ENCODE data around the gene KASH5.

DNA sequence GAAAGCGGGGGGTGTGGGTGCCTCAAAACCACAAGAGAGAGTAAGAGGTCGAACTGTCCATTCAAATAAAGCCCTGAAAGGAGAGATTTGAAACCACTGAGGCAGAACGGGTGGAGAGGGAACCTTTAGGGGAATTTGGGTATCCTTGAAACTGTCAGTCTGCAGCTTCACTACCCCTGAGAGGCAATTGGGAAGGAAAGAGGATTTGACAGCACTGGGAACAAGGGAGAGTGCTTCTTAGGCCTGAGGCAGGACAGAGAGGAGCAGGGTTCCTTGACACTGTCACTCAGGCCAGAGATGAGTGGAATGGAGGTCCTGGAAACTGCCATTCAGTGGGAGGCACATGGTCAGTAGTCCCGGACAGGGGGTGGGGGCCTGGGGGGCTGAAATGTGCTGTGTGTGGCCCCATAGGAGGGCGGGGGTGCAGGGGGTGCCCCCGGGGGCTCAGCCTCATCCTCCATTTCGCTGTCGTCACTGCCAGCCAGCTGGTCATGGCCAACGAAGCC is 42.2 kb downstream of the KASH5 start:
- TF ChIP-seq CTCF (IDR thresholded peaks at IDR 0.05; ENCODE audit: low read depth, low read length): no peak
- TF ChIP-seq EZH2phosphoT487 (IDR thresholded peaks at IDR 0.05; ENCODE audit: low read depth): no peak
